Measurements from ENCODE around the gene NTRK1.

Gene NTRK1

DNA sequence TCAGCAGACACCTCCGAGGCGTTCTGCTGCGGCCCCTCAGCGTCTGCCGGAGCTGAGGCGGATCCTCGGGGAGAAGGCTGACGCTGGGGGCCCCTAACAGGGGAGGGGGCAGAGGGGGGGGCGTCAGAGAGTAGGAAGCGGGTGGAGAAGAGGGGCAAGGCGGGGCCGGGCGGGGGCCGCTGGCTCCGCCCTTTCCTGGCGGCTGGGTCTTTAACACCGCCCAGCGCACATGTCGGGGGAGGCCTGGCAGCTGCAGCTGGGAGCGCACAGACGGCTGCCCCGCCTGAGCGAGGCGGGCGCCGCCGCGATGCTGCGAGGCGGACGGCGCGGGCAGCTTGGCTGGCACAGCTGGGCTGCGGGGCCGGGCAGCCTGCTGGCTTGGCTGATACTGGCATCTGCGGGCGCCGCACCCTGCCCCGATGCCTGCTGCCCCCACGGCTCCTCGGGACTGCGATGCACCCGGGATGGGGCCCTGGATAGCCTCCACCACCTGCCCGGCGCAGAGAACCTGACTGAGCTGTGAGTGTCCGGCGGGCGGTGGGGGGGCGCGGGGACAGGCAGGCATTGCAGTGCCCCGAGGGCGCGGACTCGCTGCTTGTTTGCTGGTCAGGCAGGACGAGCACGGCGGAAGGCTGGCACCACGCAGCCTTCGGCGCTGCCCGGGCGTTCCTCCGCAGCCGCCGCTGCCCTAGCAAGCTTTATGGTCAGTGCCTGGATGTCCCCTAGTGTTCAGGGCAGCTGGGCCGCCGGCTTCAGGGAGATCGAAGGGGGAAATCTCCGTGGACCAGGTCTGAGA, at the start of gene NTRK1:
Gene NTRK1 (plus strand): TSS at position 238 of the 796 bp plus-strand sequence. CDS start 70 bp downstream, at position 308.
- peak; percentile 81 for DNase-seq

DNA sequence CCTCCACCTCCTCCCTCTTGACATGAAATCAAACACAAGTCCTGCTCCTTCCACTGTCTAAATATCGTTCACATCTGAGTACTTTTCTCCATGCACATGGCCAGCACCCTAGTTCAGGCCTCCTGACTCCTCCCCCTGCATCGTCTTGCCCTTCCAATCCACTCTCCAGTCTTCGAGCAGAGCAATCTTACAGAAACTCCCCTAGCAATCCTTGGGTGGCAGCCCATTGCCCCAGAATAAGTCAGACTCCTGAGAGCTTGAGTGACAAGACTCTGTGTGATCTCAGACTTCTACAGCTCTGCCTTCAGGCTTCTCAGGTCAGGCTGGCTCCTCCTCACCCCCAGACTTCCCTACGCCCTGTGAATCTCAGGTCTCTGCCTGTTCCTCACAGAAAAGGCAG, 49.5 kb upstream of the NTRK1 start:
- no peak for DNase-seq

DNA sequence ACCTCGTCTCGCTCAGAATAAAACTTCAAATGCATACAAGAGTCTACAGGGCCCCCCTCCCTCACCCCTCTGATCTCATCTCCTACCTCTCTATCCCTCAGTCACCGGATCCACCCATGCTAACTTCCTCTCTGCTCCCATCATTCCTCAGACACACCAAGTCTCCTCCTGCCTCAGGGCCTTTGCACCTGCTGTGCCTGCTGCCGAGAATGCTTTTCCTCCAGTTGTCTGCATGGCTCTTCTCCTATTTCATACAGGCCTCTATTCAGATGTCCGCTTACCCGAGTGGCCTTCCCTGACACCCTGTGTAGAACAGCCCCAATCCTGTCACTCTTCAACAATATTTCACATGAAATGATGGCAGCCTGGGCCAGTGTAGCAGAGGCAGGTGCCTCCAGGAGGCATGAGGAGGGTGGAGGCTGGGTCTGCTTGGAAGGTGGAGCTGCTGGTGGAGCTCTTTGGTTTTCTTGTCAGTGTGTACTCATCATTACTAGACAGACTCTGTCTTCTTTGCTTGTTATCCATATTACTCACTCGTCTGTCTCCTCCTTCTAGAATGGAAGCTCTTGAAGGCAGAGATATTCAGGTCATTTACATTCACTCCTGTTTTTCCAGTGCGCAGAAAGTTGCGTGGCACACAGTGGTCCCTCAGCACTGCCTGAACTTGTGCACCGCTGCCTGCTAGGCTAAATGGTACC, 48.2 kb upstream of the NTRK1 start:
- no peak for DNase-seq

DNA sequence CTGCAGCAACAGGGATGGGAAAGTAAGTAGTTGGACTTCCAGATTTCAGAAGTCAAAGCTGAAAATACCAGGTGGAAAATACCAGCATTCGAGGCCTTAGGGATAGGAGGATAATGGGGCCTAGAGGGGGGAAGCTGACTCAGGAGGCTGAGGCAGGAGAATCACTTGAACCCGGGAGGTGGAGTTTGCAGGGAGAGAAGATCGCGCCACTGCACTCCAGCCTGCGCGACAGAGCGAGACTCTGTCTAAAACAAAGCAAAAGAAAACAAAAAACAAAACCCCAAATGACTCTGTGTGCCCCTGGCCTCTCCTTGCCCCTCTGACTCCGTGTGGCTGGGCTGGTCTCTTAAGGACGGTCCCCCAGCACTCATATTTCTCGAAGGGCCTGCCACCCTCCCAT, 47.4 kb upstream of the NTRK1 start:
- no peak for DNase-seq

DNA sequence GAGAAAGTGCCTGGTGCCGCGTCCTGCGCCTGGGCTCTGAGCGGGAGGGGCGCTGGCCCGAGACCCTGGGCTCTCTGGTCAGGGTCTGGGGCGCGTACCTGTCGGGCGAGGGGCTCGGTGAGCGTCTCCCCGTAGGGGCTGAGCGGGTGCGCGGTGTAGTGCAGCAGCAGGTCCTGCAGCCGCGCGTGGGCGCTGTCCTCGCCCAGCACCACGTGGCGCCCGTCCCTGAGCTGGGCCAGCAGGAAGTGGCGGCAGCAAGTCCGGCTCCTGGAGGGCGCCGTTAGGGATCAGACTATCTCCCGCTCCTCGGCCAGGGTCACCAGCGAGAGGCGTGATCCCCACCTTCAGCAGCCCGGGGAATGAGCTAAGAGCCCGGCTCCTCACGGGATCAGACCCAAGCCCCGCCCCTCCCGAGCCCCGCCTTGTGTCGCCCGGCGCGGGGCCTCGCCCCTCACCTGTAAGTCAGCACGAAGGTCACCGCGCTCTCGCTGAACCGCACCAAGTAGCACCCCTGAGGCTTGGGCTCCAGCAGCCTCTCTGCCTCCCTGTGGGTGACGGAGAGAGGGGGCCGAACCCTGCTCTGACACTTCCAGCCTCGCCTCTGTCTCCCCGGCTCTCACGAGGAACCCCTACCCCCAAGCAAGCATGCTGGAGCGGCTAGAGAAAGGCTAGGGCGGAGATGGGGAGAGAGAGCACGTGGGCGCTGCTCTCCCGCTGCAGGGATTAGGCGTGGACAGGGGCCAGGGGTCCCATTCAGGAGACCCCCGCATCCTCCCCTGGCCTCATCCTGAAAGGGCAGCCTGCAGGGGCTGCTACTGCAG, 46.7 kb upstream of the NTRK1 start:
- peak; percentile 79 for DNase-seq

DNA sequence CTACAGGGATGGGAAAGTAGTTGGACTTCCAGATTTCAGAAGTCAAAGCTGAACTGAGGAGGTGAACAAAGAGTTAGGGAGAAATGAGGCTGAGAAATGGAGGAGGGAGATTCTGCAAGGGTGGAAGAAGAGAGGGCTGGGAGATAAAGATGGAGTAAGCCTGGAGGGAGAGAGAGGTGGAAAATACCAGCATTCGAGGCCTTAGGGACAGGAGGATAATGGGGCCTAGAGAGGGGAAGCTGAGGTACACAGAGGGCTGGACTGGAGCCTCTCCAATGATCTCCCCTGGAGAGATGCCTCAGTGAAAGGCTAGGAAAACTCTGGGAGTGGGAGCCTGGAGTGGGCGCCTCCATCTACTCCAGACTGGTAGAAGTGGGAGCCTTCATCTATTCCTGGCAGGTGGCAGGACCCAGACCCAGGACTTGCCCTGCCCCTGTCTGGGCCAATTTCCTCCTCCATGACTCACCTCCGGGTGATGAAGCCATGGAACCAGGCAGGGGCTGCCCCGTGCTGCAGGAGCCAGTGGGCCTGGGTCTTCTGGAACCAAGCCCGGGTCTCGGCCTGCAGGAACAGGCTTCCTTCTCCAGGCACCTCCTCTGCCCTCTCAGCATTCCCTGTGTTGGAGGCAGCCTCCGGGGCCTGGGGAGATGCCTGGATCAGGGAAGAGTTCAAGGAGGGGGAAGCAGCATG, 45.9 kb upstream of the NTRK1 start:
- DNase-seq: no peak

DNA sequence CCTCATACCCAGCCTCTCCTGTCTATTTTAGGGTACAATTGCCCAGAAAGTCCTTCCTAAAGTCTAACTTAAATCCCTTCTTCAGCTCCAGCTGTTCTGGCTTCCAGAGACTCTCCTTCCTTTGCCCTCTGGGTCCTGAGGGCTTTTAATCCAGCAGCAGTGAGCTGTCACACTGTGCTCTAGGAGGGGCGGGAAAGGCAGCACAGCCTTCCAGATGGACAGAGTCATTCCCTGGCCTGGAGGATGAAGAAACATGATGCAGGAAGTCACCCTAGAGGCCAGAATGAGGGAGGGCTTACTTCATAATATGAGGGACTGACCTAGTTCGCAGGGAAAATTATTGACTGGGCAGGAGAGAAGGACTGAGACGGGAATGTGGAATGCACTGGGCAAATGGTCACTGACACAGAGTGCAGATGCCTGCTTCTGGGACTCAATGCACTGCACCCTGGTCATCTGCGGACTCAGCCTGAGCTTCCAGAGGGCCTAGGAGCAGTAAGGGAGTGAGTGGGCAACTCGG, 45.3 kb upstream of the NTRK1 start:
- DNase-seq: peak; percentile 85

DNA sequence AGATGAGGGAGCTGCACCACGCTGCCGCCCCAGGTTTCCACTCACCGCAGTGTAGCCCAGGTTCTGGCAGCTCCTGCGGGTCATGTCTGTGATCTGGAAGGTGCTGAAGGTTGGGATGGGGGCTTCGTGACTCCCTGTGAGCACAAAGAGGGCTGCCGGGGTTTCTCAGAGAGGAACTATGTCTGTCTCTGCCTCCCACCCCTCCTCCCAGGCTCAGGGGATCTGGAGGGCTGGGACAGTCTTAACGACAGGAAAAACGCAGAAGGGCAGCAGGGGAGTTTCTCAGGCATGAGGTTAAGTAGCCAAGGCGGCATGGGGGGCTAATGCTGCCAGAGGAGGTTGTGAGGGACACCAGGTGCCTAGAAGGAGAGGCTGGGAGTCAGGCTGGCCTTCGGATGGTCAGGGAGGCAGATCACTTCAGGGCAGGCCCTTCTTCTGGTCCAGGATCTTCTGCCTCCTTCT, 44.7 kb upstream of the NTRK1 start:
- DNase-seq: no peak

DNA sequence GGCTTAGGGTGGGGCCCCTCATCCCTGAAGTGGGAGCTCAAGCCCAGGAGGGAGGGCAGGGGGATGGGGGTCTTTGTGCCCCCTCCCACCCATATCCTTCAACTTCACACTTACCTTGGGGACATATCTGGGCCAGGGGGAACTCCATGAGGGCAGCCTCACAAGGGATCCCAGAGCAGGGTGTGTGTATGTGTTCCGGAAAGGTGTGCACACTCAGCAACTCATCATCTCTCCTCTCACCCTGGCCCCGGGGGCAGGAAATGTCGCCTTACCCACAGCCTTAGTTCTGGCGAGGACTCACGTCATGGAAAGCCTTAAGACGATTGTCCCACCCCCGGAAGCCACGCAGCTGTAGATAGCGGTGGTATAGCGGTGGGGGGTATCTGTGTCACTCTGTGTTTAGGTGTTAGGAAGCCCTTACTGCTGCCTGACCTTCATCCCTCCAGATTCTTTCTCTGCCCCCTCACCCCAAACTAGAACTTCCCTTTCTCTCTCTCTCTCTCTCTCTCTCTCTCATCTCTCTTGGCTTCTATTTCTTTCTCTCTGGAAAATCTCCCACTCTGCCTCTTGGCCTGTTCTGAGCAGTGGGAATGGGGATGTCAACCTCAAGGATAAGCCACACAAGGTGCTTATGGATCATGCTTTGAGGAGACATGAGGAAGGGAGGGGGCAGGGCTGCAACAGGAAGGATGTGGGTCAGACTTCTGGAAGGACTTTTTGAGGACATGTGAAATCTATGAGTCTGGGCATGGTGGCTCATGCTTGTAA, 43.9 kb upstream of the NTRK1 start, which contains the start of gene SH2D2A:
Gene SH2D2A (minus strand): TSS at position 288 of the 768 bp plus-strand sequence. CDS start 140 bp downstream, at position 148.
- DNase-seq: peak; percentile 40

DNA sequence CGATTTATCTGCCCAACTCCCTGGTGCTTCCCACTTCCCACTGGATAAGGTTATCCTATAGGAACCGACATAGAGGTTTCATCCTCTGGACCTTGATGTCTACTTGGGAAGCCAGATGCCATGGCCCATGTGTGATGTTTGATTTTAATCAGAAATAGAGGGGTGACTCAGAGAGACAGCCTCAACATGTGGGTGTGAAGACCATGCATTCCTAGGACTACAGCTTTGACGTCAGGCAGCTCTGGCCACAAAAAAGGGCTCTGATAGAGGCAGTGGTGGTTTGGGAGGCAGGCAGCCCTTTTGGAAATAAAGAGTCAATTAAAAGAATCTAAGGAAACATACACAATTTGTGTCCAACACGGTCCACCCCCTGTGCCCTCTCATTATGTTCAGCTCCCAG, 38.9 kb upstream of the NTRK1 start:
- DNase-seq: no peak

DNA sequence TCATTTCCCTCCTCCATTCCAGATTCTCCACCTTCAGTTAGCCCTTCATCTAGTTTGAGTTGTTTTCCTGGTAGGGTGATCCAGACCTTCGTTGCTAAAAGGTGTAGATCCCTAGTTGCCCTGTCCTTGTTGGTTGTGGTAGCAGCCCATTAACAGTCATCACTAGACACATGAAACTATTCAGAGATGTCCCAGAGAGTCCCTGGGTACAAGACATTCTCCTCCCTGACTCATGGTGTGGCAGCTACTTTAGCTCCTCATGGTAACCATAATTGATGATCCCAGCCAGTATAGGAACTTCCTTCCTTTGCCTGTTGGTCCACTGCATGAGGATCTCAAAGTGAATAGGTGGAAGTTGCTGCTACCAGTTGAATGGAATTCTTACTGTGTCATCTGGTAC, 38.0 kb upstream of the NTRK1 start:
- DNase-seq: no peak

DNA sequence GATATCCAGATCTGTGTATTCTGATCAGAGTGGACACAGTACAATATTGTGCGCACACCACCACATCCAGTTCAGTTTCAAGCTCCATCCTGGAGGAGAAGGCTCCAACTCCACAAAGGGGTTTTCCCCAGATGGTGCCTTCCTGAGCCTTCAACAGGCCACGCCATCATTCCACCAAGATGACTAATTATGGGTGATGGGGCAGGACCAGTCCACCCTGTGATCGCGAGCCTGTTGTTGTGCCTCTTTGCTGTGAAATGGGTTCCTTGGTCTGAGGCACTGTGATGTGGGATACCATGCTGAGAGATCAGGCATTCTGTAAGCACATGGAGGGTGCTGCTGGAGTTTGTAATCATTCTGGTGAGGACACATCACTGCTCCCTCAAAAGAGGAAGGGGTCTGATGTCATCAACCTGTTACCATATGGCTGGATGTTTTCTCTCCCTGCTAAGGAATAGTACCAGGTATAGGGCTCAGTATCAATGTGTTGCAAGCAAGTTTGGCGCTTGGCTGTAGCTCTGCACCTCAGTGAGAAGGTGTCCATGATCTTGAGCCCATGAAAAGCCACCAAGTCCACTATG, 37.4 kb upstream of the NTRK1 start:
- no peak for DNase-seq

DNA sequence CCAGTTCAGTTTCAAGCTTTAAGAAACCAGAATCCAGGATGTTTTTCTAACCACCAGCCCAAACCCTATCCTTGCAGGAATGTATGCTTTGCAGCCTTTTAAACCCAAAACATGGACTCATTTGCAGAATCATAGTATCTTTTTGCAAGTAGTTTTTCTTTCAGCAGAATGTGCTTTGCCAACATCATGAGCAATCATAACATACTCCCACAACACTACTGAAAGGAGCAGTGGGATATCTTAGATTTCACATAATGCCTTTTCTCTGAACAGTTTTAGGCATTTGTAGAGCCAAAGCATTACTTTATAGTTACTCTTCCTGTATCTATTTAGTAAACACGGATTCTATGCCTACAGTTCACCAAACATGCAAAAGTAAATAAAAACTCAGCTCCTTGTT, 34.0 kb upstream of the NTRK1 start:
- DNase-seq: no peak

DNA sequence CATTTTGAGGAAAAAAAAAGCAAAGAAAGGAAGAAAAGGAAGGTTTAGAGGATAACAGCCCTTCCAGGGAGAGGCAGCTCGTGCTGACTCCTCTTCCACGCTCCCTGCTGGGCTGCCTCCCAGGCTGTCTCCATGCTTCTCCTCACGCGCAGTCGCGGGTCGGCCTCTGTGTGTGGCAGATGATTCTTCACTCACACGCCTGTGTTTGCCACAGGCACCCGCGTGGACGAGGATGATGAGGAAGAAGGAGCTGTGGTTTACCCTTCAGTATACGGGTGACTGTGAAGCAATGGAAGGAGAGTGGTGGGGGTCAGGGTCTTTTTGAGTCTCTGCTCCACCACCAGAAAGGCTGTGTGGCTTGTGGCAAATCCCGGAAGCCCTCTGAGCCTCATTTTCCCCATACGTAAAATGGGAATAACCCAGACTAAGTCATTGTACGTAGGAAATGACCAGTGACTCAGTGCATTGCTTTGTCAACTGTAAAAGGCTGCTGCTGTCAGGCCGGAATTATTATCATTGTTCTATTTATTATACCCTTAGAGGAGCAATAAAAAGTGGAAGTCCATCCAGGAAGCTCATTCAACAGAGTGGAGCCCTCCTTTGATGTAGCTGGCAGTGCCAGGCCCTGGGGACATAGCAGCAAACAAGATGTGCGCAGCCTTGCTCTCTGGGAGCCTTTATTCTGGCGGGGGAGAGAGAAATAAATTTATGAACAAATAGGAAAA, 32.1 kb upstream of the NTRK1 start:
- DNase-seq: no peak

DNA sequence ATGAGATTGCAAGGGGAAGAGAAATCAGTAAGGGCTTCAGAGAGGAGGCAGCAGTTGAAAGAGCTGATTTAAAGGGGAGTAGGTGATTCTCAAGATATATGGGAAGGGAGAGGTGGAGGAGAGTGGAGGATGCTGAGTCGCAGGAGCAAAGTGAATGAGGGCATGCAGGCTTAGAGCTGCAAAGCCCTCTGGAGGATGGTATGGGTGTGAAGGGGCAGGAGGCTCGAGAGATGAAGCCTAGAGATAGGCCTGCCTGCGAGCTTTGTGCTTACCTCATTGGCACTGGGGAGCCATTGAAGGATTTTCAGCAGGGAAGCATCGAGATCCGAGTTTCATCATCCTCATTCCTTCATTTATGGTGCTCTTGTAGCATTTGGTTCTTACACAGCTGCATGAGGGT, 28.2 kb upstream of the NTRK1 start:
- no peak for DNase-seq

DNA sequence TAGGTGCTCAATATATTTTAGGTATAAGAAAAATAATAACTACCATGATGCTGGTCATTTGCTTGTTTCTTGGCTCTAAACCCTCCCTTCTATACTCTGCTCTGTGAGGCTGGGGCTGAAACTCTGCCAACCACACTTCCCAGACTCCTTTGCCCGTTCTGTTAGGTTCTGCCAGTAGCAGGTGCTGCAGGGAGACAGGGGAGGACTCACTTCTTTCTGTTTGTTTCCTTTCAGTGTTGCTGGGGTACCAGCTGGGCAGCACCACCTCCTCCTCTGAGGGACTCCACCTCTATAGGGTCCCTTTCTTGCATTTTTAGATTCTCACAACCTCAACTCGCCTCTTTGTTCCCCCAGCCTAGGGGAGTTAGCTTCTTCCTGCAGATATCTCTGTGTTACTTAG, 27.1 kb upstream of the NTRK1 start:
- no peak for DNase-seq

DNA sequence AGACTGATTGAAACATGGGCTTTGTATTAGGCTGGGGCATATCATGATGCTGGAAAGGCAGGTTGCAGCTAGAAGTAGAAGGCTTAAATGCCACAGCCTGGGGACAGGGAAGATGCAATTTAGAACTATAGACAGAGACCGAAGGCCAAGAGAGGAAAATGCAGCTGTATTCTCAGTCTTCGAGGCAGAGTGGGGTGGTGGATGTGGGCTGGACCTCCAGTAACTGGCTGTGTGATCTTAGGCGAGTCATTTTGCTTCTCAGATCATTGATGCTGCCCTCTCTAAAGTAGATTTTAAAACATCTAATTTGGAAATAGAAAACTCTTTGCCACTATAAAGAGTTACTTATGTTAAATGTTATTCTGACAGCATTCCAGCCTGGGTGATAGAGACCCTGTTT, 26.3 kb upstream of the NTRK1 start:
- no peak for DNase-seq

DNA sequence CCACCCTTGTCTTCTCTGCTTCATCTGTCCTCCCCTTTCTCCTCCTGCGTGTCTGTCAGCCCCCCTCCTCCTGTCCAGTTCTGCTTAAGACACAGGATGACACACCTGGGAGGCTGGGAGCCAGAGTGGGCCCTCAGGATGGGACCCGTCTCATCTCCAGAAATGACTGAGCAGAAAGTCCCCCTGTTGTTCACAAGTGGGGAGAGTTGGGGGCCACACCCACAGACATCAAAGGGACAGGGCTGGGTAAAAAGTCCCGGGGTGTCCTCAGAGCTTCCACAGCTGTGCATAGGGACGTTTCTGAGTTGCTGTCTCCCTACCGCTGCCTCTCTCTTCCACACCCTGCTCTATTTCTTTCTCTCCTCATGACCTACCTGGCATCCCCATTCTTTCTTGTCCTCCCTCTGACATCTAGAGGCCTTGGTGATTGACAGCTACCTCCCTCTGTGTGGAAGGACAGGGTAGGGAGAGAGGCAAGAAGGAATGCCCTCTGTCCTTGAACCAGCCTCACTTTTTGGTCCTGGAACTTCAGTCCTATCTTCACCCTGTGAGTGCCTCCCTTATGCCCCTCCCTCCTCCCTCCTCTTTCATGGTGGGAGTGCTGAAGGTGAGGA, 24.5 kb upstream of the NTRK1 start:
- no peak for DNase-seq

DNA sequence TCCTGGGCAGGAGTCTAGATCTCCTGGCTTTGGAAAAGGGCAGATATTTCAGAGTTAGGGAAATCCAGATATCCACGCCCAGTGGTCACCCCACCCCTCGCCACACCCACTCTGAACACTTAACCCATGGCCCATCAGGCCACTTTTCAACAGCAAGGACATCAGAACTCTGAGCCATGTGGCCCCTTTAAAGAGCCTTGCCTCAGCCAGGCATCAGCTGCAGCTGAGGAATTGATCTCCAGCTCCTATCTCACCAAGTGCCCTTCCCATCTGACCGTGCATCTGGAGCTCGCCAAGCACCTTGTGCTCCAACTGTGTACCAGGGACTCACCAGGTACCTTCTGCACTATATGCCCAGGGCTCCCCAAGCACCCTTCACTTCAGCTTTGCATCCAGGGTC, 23.8 kb upstream of the NTRK1 start:
- DNase-seq: no peak

DNA sequence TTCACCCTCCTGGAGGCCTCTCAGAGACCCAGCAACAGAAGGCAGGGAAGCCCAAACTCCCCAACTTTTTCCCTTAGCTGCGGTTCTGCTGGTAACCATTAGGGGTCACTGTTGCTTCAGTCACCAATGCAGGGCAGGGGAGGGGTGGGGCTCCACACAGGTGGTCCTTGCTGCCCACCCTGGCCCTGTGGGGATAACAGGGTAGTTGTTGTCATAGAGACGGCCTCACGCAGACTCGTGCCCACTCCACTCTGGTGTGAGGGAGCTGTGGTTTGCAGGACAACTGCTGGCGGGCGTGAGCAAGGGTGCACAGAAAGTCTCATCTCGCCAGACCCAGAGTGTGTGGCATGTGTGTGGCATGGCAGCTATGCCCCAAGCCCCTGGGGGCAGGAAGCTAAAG, 21.7 kb upstream of the NTRK1 start:
- DNase-seq: peak; percentile 79

All from eye (tissue), 1 donor.